ENCODE results near the gene ZNF521.

ZNF521 gene

DNA sequence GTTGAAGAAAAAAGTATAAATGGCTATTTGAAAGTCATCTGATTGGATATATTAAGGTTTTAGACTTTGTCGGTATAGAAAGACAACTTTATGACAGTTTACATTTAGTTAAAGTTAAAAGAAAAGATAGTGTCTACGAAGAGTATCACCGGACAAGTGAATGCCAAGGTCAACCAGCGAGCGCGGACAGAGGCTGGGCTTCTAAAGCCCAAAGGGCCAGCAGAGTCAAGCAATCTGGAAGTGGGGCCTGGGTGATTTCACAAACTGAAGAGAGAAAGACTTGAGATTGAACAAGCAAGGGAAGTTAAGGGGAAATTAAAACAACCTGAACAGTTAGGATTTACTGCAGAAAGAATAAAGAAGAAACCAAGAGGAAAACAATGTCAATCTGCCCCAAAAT is 16.3 kb downstream of the ZNF521 start:
- Histone ChIP-seq H3K9me3 (ENCODE audit: control insufficient read depth in 2 of 2, low read length in 2 of 2) (no peaks in the 10 kb centered on the region), H3K9ac (ENCODE audit: low read depth in 1 of 2, low read length in 2 of 2) (no peak overlapping the region), H3K4me3 (ENCODE audit: low read length in 2 of 2) (no peak overlapping the region), H3K4me1 (ENCODE audit: control insufficient read depth in 2 of 2, insufficient read depth in 2 of 2, low read length in 2 of 2) (no peaks in the 10 kb centered on the region), H3K27me3 (ENCODE audit: control insufficient read depth in 2 of 2, insufficient read depth in 2 of 2, low read length in 2 of 2) (no peaks in the 10 kb centered on the region), H3K27ac (ENCODE audit: low read depth in 2 of 2, low read length in 2 of 2) (no peak overlapping the region), H3K36me3 (ENCODE audit: control insufficient read depth in 2 of 2, insufficient read depth in 2 of 2, low read length in 2 of 2) (no peaks in the 10 kb centered on the region)

DNA sequence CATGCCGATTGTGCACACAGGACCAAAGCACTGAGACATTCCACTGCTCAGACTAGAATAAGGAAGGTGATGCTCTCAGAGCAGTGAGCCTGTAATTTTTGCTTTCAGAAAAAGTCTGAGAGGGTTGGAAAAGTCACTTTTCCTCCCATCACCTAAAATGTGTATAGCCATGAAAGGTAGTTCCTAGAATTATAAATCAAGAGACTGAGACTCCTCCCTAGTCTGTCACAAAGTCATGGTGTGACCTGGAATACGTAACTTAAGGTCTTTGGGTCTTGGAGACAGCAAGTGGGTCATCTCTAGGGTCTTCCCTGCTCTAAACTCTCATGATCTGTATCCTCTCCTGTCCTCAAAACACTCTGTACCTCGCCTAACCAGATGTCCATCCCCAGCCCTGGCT is 16.9 kb downstream of the ZNF521 start:
- Histone ChIP-seq H3K27ac (ENCODE audit: low read depth in 2 of 2, low read length in 2 of 2) (no peak overlapping the region), H3K4me3 (ENCODE audit: low read length in 2 of 2) (no peak overlapping the region), H3K36me3 (ENCODE audit: control insufficient read depth in 2 of 2, insufficient read depth in 2 of 2, low read length in 2 of 2) (no peaks in the 10 kb centered on the region), H3K4me1 (ENCODE audit: control insufficient read depth in 2 of 2, insufficient read depth in 2 of 2, low read length in 2 of 2) (no peaks in the 10 kb centered on the region), H3K9ac (ENCODE audit: low read depth in 1 of 2, low read length in 2 of 2) (no peak overlapping the region), H3K27me3 (ENCODE audit: control insufficient read depth in 2 of 2, insufficient read depth in 2 of 2, low read length in 2 of 2) (no peaks in the 10 kb centered on the region), H3K9me3 (ENCODE audit: control insufficient read depth in 2 of 2, low read length in 2 of 2) (no peaks in the 10 kb centered on the region)

DNA sequence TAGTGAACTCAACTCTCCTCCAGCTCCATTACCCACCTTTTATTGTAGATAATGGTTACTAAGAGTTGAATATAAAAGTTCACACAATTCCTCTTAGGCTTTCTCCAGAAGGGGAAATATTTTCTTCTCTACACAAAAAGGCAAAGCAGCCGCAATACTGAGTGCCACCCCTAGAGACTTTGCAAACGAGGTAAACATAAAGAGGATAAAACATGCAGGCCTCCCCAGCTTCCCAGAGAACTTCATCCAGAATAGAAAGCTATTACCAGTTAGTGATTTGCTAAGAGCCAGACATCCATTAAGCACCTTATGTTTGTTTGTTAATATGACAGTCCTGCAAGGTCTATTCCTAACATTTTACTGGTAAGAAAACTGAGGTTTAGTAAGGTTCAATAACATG is 17.4 kb downstream of the ZNF521 start:
- Histone ChIP-seq H3K9ac (ENCODE audit: low read depth in 1 of 2, low read length in 2 of 2) (no peak overlapping the region), H3K4me3 (ENCODE audit: low read length in 2 of 2) (no peak overlapping the region), H3K27me3 (ENCODE audit: control insufficient read depth in 2 of 2, insufficient read depth in 2 of 2, low read length in 2 of 2) (no peaks in the 10 kb centered on the region), H3K9me3 (ENCODE audit: control insufficient read depth in 2 of 2, low read length in 2 of 2) (no peaks in the 10 kb centered on the region), H3K36me3 (ENCODE audit: control insufficient read depth in 2 of 2, insufficient read depth in 2 of 2, low read length in 2 of 2) (no peaks in the 10 kb centered on the region), H3K27ac (ENCODE audit: low read depth in 2 of 2, low read length in 2 of 2) (no peak overlapping the region), H3K4me1 (ENCODE audit: control insufficient read depth in 2 of 2, insufficient read depth in 2 of 2, low read length in 2 of 2) (no peaks in the 10 kb centered on the region)

DNA sequence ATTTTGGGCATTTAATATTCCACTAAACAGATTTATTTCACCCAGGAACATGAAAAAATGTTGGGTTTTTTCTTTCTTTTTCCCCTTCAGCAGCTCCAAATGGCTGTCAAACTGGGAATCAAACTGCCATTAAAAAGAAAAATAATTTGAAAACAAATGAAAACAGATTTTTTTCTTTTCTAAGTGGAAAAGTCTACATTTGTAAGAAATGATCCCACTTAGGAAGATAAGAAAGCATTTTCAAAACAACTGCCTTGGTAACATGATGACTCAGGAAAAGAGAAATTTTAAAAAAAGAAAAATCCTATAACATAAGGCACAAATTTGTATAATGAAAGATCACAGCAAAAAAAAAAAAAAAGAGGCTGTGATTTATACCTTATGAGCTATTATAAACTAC is 20.0 kb downstream of the ZNF521 start:
- Histone ChIP-seq H3K36me3 (ENCODE audit: control insufficient read depth in 2 of 2, insufficient read depth in 2 of 2, low read length in 2 of 2) (no peaks in the 10 kb centered on the region), H3K4me3 (ENCODE audit: low read length in 2 of 2) (no peak overlapping the region), H3K27ac (ENCODE audit: low read depth in 2 of 2, low read length in 2 of 2) (no peak overlapping the region), H3K4me1 (ENCODE audit: control insufficient read depth in 2 of 2, insufficient read depth in 2 of 2, low read length in 2 of 2) (no peaks in the 10 kb centered on the region), H3K9ac (ENCODE audit: low read depth in 1 of 2, low read length in 2 of 2) (no peak overlapping the region), H3K27me3 (ENCODE audit: control insufficient read depth in 2 of 2, insufficient read depth in 2 of 2, low read length in 2 of 2) (no peaks in the 10 kb centered on the region), H3K9me3 (ENCODE audit: control insufficient read depth in 2 of 2, low read length in 2 of 2) (no peaks in the 10 kb centered on the region)

- Histone ChIP-seq H3K27me3 (ENCODE audit: control insufficient read depth in 2 of 2, insufficient read depth in 2 of 2, low read length in 2 of 2) (no peaks in the 10 kb centered on the region), H3K27ac (ENCODE audit: low read depth in 2 of 2, low read length in 2 of 2) (no peak overlapping the region), H3K4me3 (ENCODE audit: low read length in 2 of 2) (no peak overlapping the region), H3K9me3 (ENCODE audit: control insufficient read depth in 2 of 2, low read length in 2 of 2) (no peaks in the 10 kb centered on the region), H3K4me1 (ENCODE audit: control insufficient read depth in 2 of 2, insufficient read depth in 2 of 2, low read length in 2 of 2) (no peaks in the 10 kb centered on the region), H3K9ac (ENCODE audit: low read depth in 1 of 2, low read length in 2 of 2) (no peak overlapping the region), H3K36me3 (ENCODE audit: control insufficient read depth in 2 of 2, insufficient read depth in 2 of 2, low read length in 2 of 2) (no peaks in the 10 kb centered on the region)
These were observed 22.2 kb downstream of the ZNF521 start for GRCh38 chr18:25329783-25330182.

DNA sequence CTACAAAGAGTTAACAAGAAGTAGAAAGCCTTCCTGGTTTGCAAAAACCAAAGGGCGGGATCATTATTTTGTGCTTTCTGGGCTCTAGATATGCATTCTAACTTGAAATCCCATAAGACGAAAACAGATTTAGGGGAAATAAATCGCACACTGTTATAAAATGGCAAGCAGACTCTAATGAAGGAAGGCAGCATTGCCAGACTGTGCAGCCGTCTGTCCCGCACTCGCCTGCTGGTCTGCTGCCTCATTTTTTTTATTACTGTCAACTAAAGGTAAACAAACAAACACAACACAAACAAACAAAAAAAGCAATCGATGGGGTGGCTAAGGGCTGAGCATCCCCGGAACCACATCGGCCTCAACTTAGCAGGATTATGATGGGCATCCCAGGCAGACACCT is 24.4 kb downstream of the ZNF521 start:
- H3K9ac ChIP-seq (ENCODE audit: low read depth in 1 of 2, low read length in 2 of 2) = no peak overlapping the region
- H3K4me3 ChIP-seq (ENCODE audit: low read length in 2 of 2) = no peak overlapping the region
- no peaks in the 10 kb centered on the region for H3K27me3 ChIP-seq (ENCODE audit: control insufficient read depth in 2 of 2, insufficient read depth in 2 of 2, low read length in 2 of 2)
- H3K27ac ChIP-seq (ENCODE audit: low read depth in 2 of 2, low read length in 2 of 2) = no peak overlapping the region
- H3K9me3 ChIP-seq (ENCODE audit: control insufficient read depth in 2 of 2, low read length in 2 of 2) = no peaks in the 10 kb centered on the region
- no peaks in the 10 kb centered on the region for H3K4me1 ChIP-seq (ENCODE audit: control insufficient read depth in 2 of 2, insufficient read depth in 2 of 2, low read length in 2 of 2)
- no peaks in the 10 kb centered on the region for H3K36me3 ChIP-seq (ENCODE audit: control insufficient read depth in 2 of 2, insufficient read depth in 2 of 2, low read length in 2 of 2)

DNA sequence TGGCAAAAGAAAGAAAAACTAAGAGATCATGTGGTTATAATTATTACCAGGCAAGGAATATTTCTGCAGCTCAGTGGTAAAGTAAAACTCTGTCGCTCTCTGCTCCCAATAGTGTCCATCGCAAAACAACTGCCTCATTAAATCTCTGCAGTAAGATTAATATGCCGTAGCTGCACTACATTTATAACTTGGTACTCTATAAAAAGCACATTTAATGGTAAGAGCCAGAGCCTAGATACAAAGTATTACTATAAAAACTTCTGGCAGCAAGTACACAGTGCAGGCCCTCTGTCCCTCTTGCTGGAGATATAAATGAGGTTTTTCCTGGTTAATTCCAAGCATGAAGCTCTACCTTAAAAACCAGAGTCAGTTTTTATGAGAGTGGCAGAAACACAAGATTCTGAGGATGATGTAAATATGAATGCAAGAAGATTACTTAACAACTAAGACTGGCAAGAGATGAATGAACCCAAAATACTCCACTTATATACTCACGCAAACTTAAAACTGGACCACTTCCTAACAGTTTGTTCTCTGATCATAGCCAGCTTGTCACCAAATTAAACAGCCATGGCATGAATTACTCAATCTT is 25.5 kb downstream of the ZNF521 start:
- Histone ChIP-seq H3K4me1 (ENCODE audit: control insufficient read depth in 2 of 2, insufficient read depth in 2 of 2, low read length in 2 of 2) (no peaks in the 10 kb centered on the region), H3K27me3 (ENCODE audit: control insufficient read depth in 2 of 2, insufficient read depth in 2 of 2, low read length in 2 of 2) (no peaks in the 10 kb centered on the region), H3K27ac (ENCODE audit: low read depth in 2 of 2, low read length in 2 of 2) (no peak overlapping the region), H3K36me3 (ENCODE audit: control insufficient read depth in 2 of 2, insufficient read depth in 2 of 2, low read length in 2 of 2) (no peaks in the 10 kb centered on the region), H3K4me3 (ENCODE audit: low read length in 2 of 2) (no peak overlapping the region), H3K9me3 (ENCODE audit: control insufficient read depth in 2 of 2, low read length in 2 of 2) (no peaks in the 10 kb centered on the region), H3K9ac (ENCODE audit: low read depth in 1 of 2, low read length in 2 of 2) (no peak overlapping the region)

DNA sequence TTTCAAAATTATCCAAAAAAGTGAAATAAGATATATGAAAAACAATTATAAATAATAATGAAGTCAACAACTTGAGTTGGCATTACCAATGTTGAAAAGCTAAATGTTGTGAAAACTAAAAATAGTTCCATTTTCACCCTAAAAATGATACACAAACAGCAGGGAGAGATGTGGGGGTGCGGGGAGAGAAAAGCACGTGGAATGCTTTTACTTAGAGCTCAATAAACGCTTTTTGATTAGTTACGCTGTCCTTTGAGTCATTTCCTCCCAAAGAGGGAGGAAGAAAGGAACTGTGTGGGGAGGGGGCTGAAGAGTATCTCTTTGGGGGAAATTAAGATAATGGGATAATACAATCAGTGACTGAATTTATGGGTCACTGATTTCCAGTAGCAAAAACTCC is 29.2 kb downstream of the ZNF521 start:
- H3K9ac ChIP-seq (ENCODE audit: low read depth in 1 of 2, low read length in 2 of 2) = no peak overlapping the region
- H3K4me3 ChIP-seq (ENCODE audit: low read length in 2 of 2) = no peak overlapping the region
- no peaks in the 10 kb centered on the region for H3K9me3 ChIP-seq (ENCODE audit: control insufficient read depth in 2 of 2, low read length in 2 of 2)
- no peak overlapping the region for H3K27ac ChIP-seq (ENCODE audit: low read depth in 2 of 2, low read length in 2 of 2)
- no peaks in the 10 kb centered on the region for H3K4me1 ChIP-seq (ENCODE audit: control insufficient read depth in 2 of 2, insufficient read depth in 2 of 2, low read length in 2 of 2)
- no peaks in the 10 kb centered on the region for H3K27me3 ChIP-seq (ENCODE audit: control insufficient read depth in 2 of 2, insufficient read depth in 2 of 2, low read length in 2 of 2)
- no peaks in the 10 kb centered on the region for H3K36me3 ChIP-seq (ENCODE audit: control insufficient read depth in 2 of 2, insufficient read depth in 2 of 2, low read length in 2 of 2)

GRCh38 chr18:25316381-25317018 is 35.5 kb downstream of the ZNF521 start:
- Histone ChIP-seq H3K27me3 (ENCODE audit: control insufficient read depth in 2 of 2, insufficient read depth in 2 of 2, low read length in 2 of 2) (no peaks in the 10 kb centered on the region), H3K4me3 (ENCODE audit: low read length in 2 of 2) (no peak overlapping the region), H3K27ac (ENCODE audit: low read depth in 2 of 2, low read length in 2 of 2) (no peak overlapping the region), H3K9me3 (ENCODE audit: control insufficient read depth in 2 of 2, low read length in 2 of 2) (no peaks in the 10 kb centered on the region), H3K9ac (ENCODE audit: low read depth in 1 of 2, low read length in 2 of 2) (no peak overlapping the region), H3K4me1 (ENCODE audit: control insufficient read depth in 2 of 2, insufficient read depth in 2 of 2, low read length in 2 of 2) (no peaks in the 10 kb centered on the region), H3K36me3 (ENCODE audit: control insufficient read depth in 2 of 2, insufficient read depth in 2 of 2, low read length in 2 of 2) (no peaks in the 10 kb centered on the region)

- no peaks in the 10 kb centered on the region for H3K4me1 ChIP-seq (ENCODE audit: control insufficient read depth in 2 of 2, insufficient read depth in 2 of 2, low read length in 2 of 2)
- no peak overlapping the region for H3K27ac ChIP-seq (ENCODE audit: low read depth in 2 of 2, low read length in 2 of 2)
- H3K4me3 ChIP-seq (ENCODE audit: low read length in 2 of 2) = no peak overlapping the region
- no peaks in the 10 kb centered on the region for H3K36me3 ChIP-seq (ENCODE audit: control insufficient read depth in 2 of 2, insufficient read depth in 2 of 2, low read length in 2 of 2)
- H3K9ac ChIP-seq (ENCODE audit: low read depth in 1 of 2, low read length in 2 of 2) = no peak overlapping the region
- H3K9me3 ChIP-seq (ENCODE audit: control insufficient read depth in 2 of 2, low read length in 2 of 2) = no peaks in the 10 kb centered on the region
- H3K27me3 ChIP-seq (ENCODE audit: control insufficient read depth in 2 of 2, insufficient read depth in 2 of 2, low read length in 2 of 2) = no peaks in the 10 kb centered on the region
These were observed 37.2 kb downstream of the ZNF521 start for GRCh38 chr18:25314838-25315190.

Data from mucosa of rectum (tissue), 2 donors.